PC-9 (cell line): ENCODE data around the gene TRPM1. TPM values are rescaled to one million over a fixed set of nuclear protein-coding genes. Genes with fewer than 3 reads are reported as not detected.

ENCODE experiments used
- BruUV-seq: library from RNA; stranded (reverse); fragments of 400-500 nt; replicated peaks from 2 replicates; lab custom pipeline; 2021; lab: Mats Ljungman, UMichigan
- CTCF ChIA-PET: fragments of 300-600 bp; sonication (Branson Sonifier 250); formaldehyde crosslinking; loops from one replicate; lab custom pipeline; 2022; ENCODE audit warnings: antibody characterized with exemption; lab: Charles Lee
- POLR2A ChIA-PET: fragments of 300-600 bp; sonication (Branson Sonifier 250); formaldehyde crosslinking; loops from one replicate; lab custom pipeline; 2022; ENCODE audit warnings: antibody characterized with exemption; ENCODE audit not compliant: unreplicated experiment; lab: Charles Lee
- DNase-seq, 2 experiments: peaks; one replicate each; pipeline versions ENCODE4 v3.0.0 to v3.0.0-alpha.2; 2015 to 2022; ENCODE audit warnings: mixed read lengths in 1 of 2
- H2AFZ ChIP-seq: fragments of 200-600 bp; sonication (generic); 2 replicates; pipeline ENCODE4 v1.8.1; 2017; ENCODE audit warnings: antibody characterized with exemption
- H3F3A ChIP-seq: fragments of 200-600 bp; sonication (generic); 2 replicates; pipeline ENCODE4 v1.8.1; 2017; ENCODE audit warnings: antibody characterized with exemption, mild to moderate bottlenecking, low read depth; ENCODE audit not compliant: insufficient read depth
- H3K27ac ChIP-seq: fragments of 200-600 bp; sonication (generic); 2 replicates; pipeline ENCODE4 v1.6.1; 2016; ENCODE audit warnings: mixed run types
- H3K27me3 ChIP-seq: fragments of 200-600 bp; sonication (generic); 2 replicates; pipeline ENCODE4 v1.6.1; 2016; ENCODE audit warnings: low read depth, mixed run types; ENCODE audit not compliant: insufficient read depth
- H3K36me3 ChIP-seq: fragments of 200-600 bp; sonication (generic); 2 replicates; pipeline ENCODE4 v1.6.1; 2016; ENCODE audit warnings: low read depth, mixed run types
- H3K4me1 ChIP-seq: fragments of 200-600 bp; sonication (generic); replicated peaks from 2 replicates; pipeline ENCODE4 v1.6.1; 2016; ENCODE audit warnings: mixed run types; ENCODE audit not compliant: insufficient read depth
- H3K4me2 ChIP-seq: fragments of 200-600 bp; sonication (generic); 2 replicates; pipeline ENCODE4 v1.6.1; 2017; ENCODE audit warnings: mixed run types
- H3K4me3 ChIP-seq: fragments of 200-600 bp; sonication (generic); 2 replicates; pipeline ENCODE4 v1.6.1; 2016; ENCODE audit warnings: mixed run types
- H3K79me2 ChIP-seq: fragments of 200-600 bp; sonication (generic); 2 replicates; pipeline ENCODE4 v1.6.1; 2017; ENCODE audit warnings: low read depth, mixed run types
- H3K9me2 ChIP-seq: fragments of 200-600 bp; sonication (generic); 2 replicates; pipeline ENCODE4 v1.8.1; 2017; ENCODE audit warnings: mild to moderate bottlenecking; ENCODE audit not compliant: insufficient read depth
- H3K9me3 ChIP-seq: fragments of 200-600 bp; sonication (generic); 2 replicates; pipeline ENCODE4 v1.8.1; 2016; ENCODE audit warnings: low read depth; ENCODE audit not compliant: insufficient read depth
- H4K20me1 ChIP-seq: fragments of 200-600 bp; sonication (generic); 2 replicates; pipeline ENCODE4 v1.8.1; 2017; ENCODE audit not compliant: insufficient read depth
- EZH2 ChIP-seq: fragments of 200-600 bp; sonication (generic); IDR thresholded peaks from 2 replicates; pipeline ENCODE4 v1.8.0; 2017; ENCODE audit warnings: antibody characterized with exemption, low read depth
- intact Hi-C: fragments of 100-400 bp; cut with micrococcal nuclease; formaldehyde crosslinking; loops from one replicate; pipeline ENCODE4 v1.10.0; 2022; ENCODE audit not compliant: unreplicated experiment
- total RNA-seq: library from RNA; stranded (reverse); gene quantifications from 2 replicates; pipeline ENCODE4 v1.2.3, GENCODE V29; 2021
- TF ChIP-seq, protein P1 (sequence below): fragments of 200-600 bp; sonication (generic); conservative IDR thresholded peaks from 2 replicates; pipeline ENCODE4 v1.6.1; 2017; ENCODE audit warnings: mixed run types, antibody characterized with exemption, mild to moderate bottlenecking, moderate library complexity

TRPM1 gene
- total RNA-seq, 1 experiment from 2014 or later = not detected

DNA sequence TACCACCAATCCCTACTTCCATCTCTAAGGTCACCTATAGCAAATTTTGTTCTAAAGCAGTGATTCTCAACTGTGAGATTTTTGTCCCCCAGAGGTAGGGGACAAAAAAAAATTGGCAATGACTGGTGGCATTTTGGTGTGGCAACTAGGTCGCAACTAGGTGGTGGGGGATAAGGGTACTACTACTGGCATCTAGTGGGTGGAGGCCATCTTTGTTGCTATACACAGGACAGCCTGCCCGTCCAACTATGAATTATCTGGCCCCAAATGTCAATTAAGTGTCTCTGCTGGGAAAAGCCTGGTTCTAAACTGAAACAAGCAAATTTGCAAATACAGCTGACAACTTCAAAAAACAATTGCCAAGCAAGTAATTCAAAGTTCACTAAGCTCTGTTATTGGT is 111.5 kb downstream of the TRPM1 start:
- no peaks in the 10 kb centered on the region for H3K9me3 ChIP-seq
- no TSS peak for BruUV-seq
- CTCF ChIA-PET = no interaction called here
- no peaks in the 10 kb centered on the region for H4K20me1 ChIP-seq
- no peaks in the 10 kb centered on the region for H3K27me3 ChIP-seq
- peaks cover 5% of the 10 kb centered on the region; the same call in 1 of the 2 replicates for H3K4me1 ChIP-seq
- no peaks in the 10 kb centered on the region for H3K36me3 ChIP-seq
- no peak for DNase-seq
- H3F3A ChIP-seq = 0 out of 2 replicates have a peak, but pooled peaks cover 6% of the 10 kb centered on the region
- H3K27ac ChIP-seq = no peak overlapping the region
- TF ChIP-seq EZH2 = no peak
- TF ChIP-seq, protein P1, sequence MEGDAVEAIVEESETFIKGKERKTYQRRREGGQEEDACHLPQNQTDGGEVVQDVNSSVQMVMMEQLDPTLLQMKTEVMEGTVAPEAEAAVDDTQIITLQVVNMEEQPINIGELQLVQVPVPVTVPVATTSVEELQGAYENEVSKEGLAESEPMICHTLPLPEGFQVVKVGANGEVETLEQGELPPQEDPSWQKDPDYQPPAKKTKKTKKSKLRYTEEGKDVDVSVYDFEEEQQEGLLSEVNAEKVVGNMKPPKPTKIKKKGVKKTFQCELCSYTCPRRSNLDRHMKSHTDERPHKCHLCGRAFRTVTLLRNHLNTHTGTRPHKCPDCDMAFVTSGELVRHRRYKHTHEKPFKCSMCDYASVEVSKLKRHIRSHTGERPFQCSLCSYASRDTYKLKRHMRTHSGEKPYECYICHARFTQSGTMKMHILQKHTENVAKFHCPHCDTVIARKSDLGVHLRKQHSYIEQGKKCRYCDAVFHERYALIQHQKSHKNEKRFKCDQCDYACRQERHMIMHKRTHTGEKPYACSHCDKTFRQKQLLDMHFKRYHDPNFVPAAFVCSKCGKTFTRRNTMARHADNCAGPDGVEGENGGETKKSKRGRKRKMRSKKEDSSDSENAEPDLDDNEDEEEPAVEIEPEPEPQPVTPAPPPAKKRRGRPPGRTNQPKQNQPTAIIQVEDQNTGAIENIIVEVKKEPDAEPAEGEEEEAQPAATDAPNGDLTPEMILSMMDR = no peak
- H3K4me2 ChIP-seq = peak overlapping the region; percentile 91
- H3K4me3 ChIP-seq = peak overlapping the region; percentile 80; the same call in 1 of the 2 replicates
- no peaks in the 10 kb centered on the region for H3K79me2 ChIP-seq
- POLR2A ChIA-PET = no interaction called here
- no peak overlapping the region; the same call in 1 of the 2 replicates for H2AFZ ChIP-seq
- intact Hi-C loops = loop anchor here (2.0 to 5.0 kb wide), 2 partner anchors 87 to 337 kb away; partner anchors contain the start of genes FAN1 and KLF13
- H3K9me2 ChIP-seq = no peaks in the 10 kb centered on the region

DNA sequence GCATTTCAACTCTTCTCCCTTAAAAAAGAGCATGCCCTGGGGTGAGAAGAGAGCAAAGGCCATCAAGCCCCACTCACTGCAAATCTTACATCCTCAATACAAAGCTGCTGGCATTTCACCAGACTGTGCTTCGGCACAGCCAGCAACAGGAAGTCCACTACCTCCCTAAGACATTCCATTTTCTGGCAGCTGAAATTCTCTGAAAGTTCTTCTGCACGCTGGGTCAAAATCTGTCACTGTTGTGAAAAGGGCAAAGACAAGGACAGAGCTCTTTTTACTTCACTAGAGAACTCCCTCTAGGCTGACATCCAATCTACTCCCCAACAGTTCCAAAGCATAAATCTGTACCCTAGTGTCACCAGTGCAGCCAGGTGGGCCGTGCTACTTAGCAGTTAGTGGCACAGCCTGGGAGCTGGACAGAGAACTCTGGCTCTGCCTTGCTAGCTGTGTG is 116.4 kb downstream of the TRPM1 start:
- Histone ChIP-seq H3K4me2 (no peak overlapping the region), H3K9me2 (no peaks in the 10 kb centered on the region), H2AFZ (no peak overlapping the region), H3K27me3 (no peaks in the 10 kb centered on the region), H3K27ac (no peak overlapping the region), H3K4me3 (no peak overlapping the region), H3K79me2 (no peaks in the 10 kb centered on the region), H3F3A (no peaks in the 10 kb centered on the region), H4K20me1 (no peaks in the 10 kb centered on the region), H3K4me1 (peaks cover 3% of the 10 kb centered on the region; the same call in 1 of the 2 replicates), H3K36me3 (no peaks in the 10 kb centered on the region), H3K9me3 (no peaks in the 10 kb centered on the region)
- intact Hi-C loops = no loop called here
- BruUV-seq = no TSS peak
- CTCF ChIA-PET = no interaction called here
- DNase-seq = no peak
- POLR2A ChIA-PET = no interaction called here
- TF ChIP-seq, protein P1 = no peak
- no peak for TF ChIP-seq EZH2

DNA sequence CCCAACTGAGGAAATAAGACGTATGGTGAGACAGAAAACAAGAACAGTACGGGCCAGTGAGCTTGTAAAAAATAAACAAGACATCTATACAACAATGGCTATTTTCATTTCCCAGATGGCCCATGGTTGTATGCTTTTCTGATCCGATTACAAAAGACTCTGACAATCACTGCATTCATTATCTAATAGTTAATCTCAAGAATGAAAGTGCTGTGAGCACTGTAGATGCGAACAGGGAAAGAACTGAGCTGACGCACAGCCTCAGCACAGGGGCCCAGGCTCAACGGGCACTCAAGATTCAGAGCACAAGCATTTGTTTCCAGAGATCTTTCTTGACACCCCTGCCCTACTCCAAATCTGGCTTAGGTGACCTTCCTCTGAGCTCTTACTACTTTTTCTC is 117.0 kb downstream of the TRPM1 start:
- Histone ChIP-seq H4K20me1 (no peaks in the 10 kb centered on the region), H3K27ac (no peak overlapping the region), H3K79me2 (no peaks in the 10 kb centered on the region), H3K27me3 (no peaks in the 10 kb centered on the region), H3F3A (no peaks in the 10 kb centered on the region), H3K4me1 (no peaks in the 10 kb centered on the region), H3K9me2 (no peaks in the 10 kb centered on the region), H3K9me3 (no peaks in the 10 kb centered on the region), H2AFZ (no peak overlapping the region), H3K4me2 (no peak overlapping the region), H3K4me3 (no peak overlapping the region), H3K36me3 (no peaks in the 10 kb centered on the region)
- DNase-seq = no peak
- intact Hi-C loops = no loop called here
- TF ChIP-seq EZH2 = no peak
- TF ChIP-seq, protein P1 = no peak
- ChIA-PET POLR2A (no interaction called here), CTCF (no interaction called here)
- BruUV-seq = no TSS peak
